ENCODE results near the gene TMEM69. TPM values are rescaled to one million over a fixed set of nuclear protein-coding genes. Genes with fewer than 3 reads are reported as not detected.

TMEM69 gene
- total RNA-seq, 1 experiment from 2014 or later = 32.3 TPM

DNA sequence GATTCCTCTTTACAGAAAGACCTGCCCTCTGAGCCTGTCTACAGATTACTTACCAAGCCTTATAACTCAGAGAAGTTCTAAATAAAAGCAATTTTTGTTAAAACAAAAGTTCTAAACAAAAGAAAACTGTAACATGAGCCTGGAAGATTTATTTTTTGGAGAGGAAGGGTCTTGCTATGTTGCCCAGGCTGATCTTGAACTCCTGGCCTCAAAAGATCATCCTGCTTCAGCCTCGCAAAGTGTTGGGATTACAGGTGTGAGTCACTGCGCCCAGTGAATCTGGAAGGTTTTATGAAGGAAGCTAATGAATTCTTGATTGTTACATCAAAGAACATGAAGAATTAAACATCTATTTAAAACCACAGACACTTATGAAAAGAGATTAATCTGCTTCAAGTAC, 28.8 kb upstream of the TMEM69 start:
- no peak for DNase-seq (ENCODE audit: low spot score)
- intact Hi-C loops (cut with micrococcal nuclease; ENCODE audit: unreplicated experiment) = no loop called here

DNA sequence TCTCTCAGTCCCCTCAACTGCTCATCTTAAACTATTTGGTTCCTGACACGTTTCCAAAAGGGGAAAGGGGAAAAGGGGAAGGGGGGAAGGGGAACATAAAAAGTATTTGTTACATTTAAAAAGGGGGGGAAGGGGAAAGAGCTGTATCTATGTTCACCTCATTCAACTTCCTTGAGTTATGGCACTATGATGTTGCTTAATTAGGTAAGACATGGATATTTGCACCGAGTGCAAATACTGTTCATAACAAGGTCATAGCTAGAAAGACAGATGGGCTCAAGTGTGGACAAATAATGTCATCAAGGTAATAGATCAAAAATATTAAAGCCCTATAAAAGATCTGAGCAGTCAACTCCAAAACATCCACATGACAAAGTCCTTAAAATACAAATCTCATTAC, 27.6 kb upstream of the TMEM69 start:
- CTCF ChIA-PET = no interaction called here
- DNase-seq (ENCODE audit: low spot score) = no peak
- POLR2A ChIA-PET (ENCODE audit: low non-redundant PET) = no interaction called here
- intact Hi-C loops (cut with micrococcal nuclease; ENCODE audit: unreplicated experiment) = no loop called here
- H3K36me3 ChIP-seq (ENCODE audit: insufficient read depth, low read length, poor library complexity, severe bottlenecking) = peaks cover 58% of the 10 kb centered on the region
- H3K4me3 ChIP-seq (ENCODE audit: low read depth, low read length, poor library complexity, severe bottlenecking) = no peak overlapping the region
- H3K27ac ChIP-seq (ENCODE audit: low read depth, low read length, poor library complexity, severe bottlenecking) = no peak overlapping the region
- no peaks in the 10 kb centered on the region for H3K9me3 ChIP-seq (ENCODE audit: low read depth, low read length, poor library complexity, severe bottlenecking)
- H3K4me1 ChIP-seq (ENCODE audit: insufficient read depth, low read length, poor library complexity, severe bottlenecking) = no peaks in the 10 kb centered on the region
- no peak for TF ChIP-seq EZH2 (IDR thresholded peaks at IDR 0.05; ENCODE audit: borderline replicate concordance, low read depth, low read length, poor library complexity, severe bottlenecking)
- TF ChIP-seq, protein P1, sequence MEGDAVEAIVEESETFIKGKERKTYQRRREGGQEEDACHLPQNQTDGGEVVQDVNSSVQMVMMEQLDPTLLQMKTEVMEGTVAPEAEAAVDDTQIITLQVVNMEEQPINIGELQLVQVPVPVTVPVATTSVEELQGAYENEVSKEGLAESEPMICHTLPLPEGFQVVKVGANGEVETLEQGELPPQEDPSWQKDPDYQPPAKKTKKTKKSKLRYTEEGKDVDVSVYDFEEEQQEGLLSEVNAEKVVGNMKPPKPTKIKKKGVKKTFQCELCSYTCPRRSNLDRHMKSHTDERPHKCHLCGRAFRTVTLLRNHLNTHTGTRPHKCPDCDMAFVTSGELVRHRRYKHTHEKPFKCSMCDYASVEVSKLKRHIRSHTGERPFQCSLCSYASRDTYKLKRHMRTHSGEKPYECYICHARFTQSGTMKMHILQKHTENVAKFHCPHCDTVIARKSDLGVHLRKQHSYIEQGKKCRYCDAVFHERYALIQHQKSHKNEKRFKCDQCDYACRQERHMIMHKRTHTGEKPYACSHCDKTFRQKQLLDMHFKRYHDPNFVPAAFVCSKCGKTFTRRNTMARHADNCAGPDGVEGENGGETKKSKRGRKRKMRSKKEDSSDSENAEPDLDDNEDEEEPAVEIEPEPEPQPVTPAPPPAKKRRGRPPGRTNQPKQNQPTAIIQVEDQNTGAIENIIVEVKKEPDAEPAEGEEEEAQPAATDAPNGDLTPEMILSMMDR (conservative IDR thresholded peaks at IDR 0.05; ENCODE audit: low read depth, low read length) = no peak
- no peaks in the 10 kb centered on the region for H3K27me3 ChIP-seq (replicated peaks; ENCODE audit: insufficient read depth, low read depth, low read length, poor library complexity)
- TSS peak; percentile 64 for BruUV-seq (replicated peaks)

More for the DNA sequence above, 28.8 kb upstream of the TMEM69 start:
- peaks cover 69% of the 10 kb centered on the region for H3K36me3 ChIP-seq (ENCODE audit: insufficient read depth, low read length, poor library complexity, severe bottlenecking)
- no peaks in the 10 kb centered on the region for H3K9me3 ChIP-seq (ENCODE audit: low read depth, low read length, poor library complexity, severe bottlenecking)
- BruUV-seq (replicated peaks) = no TSS peak
- H3K27me3 ChIP-seq (replicated peaks; ENCODE audit: insufficient read depth, low read depth, low read length, poor library complexity) = no peaks in the 10 kb centered on the region
- no peak overlapping the region for H3K27ac ChIP-seq (ENCODE audit: low read depth, low read length, poor library complexity, severe bottlenecking)
- no peak overlapping the region for H3K4me3 ChIP-seq (ENCODE audit: low read depth, low read length, poor library complexity, severe bottlenecking)
- TF ChIP-seq, protein P1 (conservative IDR thresholded peaks at IDR 0.05; ENCODE audit: low read depth, low read length) = no peak
- TF ChIP-seq EZH2 (IDR thresholded peaks at IDR 0.05; ENCODE audit: borderline replicate concordance, low read depth, low read length, poor library complexity, severe bottlenecking) = no peak
- no peaks in the 10 kb centered on the region for H3K4me1 ChIP-seq (ENCODE audit: insufficient read depth, low read length, poor library complexity, severe bottlenecking)
- CTCF ChIA-PET = no interaction called here
- POLR2A ChIA-PET (ENCODE audit: low non-redundant PET) = no interaction called here

DNA sequence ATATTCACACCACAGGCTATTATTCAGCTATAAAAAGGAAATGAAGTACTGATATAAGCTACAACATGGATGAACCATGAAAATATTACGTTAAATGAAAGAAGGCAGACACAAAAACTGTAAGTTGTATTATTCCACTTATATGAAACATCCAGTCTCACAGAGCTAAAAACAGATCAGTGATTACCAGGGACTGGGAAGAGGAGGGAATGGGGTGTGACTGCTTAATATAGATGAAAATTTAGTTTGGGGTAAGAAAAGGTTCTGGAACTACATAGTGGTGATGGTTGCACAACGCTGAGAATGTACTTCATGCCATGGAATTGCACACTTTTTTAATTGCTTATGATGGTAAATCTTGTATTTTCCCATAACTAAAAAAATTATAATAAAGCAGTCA, 21.1 kb upstream of the TMEM69 start:
- Histone ChIP-seq H3K36me3 (ENCODE audit: insufficient read depth, low read length, poor library complexity, severe bottlenecking) (no peaks in the 10 kb centered on the region), H3K4me1 (ENCODE audit: insufficient read depth, low read length, poor library complexity, severe bottlenecking) (no peaks in the 10 kb centered on the region), H3K9me3 (ENCODE audit: low read depth, low read length, poor library complexity, severe bottlenecking) (no peaks in the 10 kb centered on the region), H3K27me3 (replicated peaks; ENCODE audit: insufficient read depth, low read depth, low read length, poor library complexity) (no peaks in the 10 kb centered on the region), H3K4me3 (ENCODE audit: low read depth, low read length, poor library complexity, severe bottlenecking) (no peak overlapping the region), H3K27ac (ENCODE audit: low read depth, low read length, poor library complexity, severe bottlenecking) (no peak overlapping the region)
- no peak for DNase-seq (ENCODE audit: low spot score)
- CTCF ChIA-PET = no interaction called here
- TF ChIP-seq EZH2 (IDR thresholded peaks at IDR 0.05; ENCODE audit: borderline replicate concordance, low read depth, low read length, poor library complexity, severe bottlenecking) = no peak
- TF ChIP-seq, protein P1 (conservative IDR thresholded peaks at IDR 0.05; ENCODE audit: low read depth, low read length) = no peak
- BruUV-seq (replicated peaks) = no TSS peak
- intact Hi-C loops (cut with micrococcal nuclease; ENCODE audit: unreplicated experiment) = no loop called here
- POLR2A ChIA-PET (ENCODE audit: low non-redundant PET) = no interaction called here

Data from A673 (cell line).